Measurements from ENCODE around the gene SMIM8.

Gene SMIM8

GRCh38 chr6:87375315-87375714 lies 52.9 kb downstream of the SMIM8 start:
- TF ChIP-seq, protein P1, sequence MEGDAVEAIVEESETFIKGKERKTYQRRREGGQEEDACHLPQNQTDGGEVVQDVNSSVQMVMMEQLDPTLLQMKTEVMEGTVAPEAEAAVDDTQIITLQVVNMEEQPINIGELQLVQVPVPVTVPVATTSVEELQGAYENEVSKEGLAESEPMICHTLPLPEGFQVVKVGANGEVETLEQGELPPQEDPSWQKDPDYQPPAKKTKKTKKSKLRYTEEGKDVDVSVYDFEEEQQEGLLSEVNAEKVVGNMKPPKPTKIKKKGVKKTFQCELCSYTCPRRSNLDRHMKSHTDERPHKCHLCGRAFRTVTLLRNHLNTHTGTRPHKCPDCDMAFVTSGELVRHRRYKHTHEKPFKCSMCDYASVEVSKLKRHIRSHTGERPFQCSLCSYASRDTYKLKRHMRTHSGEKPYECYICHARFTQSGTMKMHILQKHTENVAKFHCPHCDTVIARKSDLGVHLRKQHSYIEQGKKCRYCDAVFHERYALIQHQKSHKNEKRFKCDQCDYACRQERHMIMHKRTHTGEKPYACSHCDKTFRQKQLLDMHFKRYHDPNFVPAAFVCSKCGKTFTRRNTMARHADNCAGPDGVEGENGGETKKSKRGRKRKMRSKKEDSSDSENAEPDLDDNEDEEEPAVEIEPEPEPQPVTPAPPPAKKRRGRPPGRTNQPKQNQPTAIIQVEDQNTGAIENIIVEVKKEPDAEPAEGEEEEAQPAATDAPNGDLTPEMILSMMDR (IDR thresholded peaks at IDR 0.05): no peak

GRCh38 chr6:87376643-87377042 lies 54.3 kb downstream of the SMIM8 start:
- TF ChIP-seq, protein P1 (IDR thresholded peaks at IDR 0.05): no peak

GRCh38 chr6:87378947-87379346 lies 56.6 kb downstream of the SMIM8 start:
- TF ChIP-seq, protein P1 (IDR thresholded peaks at IDR 0.05): no peak

GRCh38 chr6:87382861-87383260 lies 60.5 kb downstream of the SMIM8 start:
- TF ChIP-seq, protein P1 (IDR thresholded peaks at IDR 0.05): no peak

DNA sequence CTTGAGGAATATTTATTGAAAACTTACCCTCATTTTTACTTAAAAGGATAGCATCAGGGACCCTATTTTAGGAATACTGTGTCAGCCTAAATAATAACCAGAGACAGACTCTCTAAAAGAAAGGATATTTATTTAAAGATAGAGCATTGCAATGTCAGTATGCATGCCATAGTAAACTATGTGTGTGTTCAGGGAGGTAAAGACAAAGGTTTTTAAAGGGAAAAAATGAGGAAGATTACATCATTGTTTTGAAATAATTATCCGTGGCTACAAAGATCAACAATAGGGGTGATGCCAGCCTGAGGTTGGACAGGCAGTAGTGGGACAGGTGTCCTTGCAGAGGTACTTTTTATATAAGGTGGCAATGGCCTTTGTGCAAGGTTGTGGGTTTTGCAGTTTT lies 61.6 kb downstream of the SMIM8 start:
- TF ChIP-seq, protein P1 (IDR thresholded peaks at IDR 0.05): no peak

- TF ChIP-seq, protein P1 (IDR thresholded peaks at IDR 0.05): no peak
These were observed 62.1 kb downstream of the SMIM8 start for GRCh38 chr6:87384449-87384848.

DNA sequence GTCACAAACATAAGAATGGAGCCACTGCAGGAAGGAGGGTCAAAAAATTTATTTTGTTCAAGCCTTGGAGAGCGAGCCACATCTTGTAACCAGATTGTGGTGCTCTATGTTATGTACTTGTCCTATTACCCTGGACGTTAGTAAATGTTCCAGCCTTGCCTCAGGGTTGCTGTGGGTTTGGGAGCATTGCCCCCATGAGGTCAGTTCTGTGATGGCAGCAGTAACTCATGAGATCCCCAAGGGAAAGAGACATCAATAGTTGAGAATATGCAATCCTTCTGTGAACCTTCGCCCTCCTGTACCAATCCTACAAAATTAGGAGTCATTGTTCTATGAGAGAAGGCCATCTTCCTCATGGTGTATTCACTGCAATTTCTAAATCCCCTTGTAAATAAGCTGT lies 68.9 kb downstream of the SMIM8 start:
- TF ChIP-seq, protein P1 (IDR thresholded peaks at IDR 0.05): peak; percentile 37; the same call in 1 of the 2 replicates
